ENCODE results near the gene HACD4. TPM values are rescaled to one million over a fixed set of nuclear protein-coding genes. Genes with fewer than 3 reads are reported as not detected.

Gene HACD4
- total and polyA plus RNA-seq, 9 of the 15 experiments (the other 6 are each of a cell fraction or from before 2014, with no cell fraction given), result 0.02 TPM; not detected in 8

DNA sequence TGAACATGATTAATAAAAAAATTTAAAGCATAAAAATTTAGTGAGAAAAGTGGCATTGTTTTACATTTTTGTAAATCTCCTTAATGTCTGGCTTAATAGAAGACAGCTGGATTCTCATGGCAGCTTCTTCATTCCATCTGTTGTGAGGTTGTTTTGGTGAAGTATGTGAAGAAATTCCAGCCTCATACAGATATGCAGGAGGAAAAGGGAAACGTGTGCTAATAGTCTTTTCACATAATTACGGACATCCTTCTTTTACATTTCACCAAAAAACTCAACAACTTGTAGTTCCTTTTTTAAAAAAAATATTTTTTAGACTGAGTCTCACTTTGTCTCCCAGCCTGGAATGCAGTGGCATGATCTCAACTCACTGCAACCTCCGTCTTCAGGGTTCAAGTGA, 46.9 kb downstream of the HACD4 start:
- TF ChIP-seq ATF7 (IDR thresholded peaks at IDR 0.05) (no peak), BRD9 (IDR thresholded peaks at IDR 0.05; ENCODE audit: low read depth, partially characterized antibody) (no peak), ZNF12 (CRISPR knock-in tag; IDR thresholded peaks at IDR 0.05) (no peak), CXXC5 (CRISPR knock-in tag; IDR thresholded peaks at IDR 0.05) (no peak), CREB1 (IDR thresholded peaks at IDR 0.05) (no peak), CREB1 (CRISPR knock-in tag; IDR thresholded peaks at IDR 0.05) (no peak), ATF1 (CRISPR knock-in tag; IDR thresholded peaks at IDR 0.05) (no peak), ATF1 (tag; IDR thresholded peaks at IDR 0.05) (no peak), CEBPB (tag; IDR thresholded peaks at IDR 0.05) (no peak), XRCC3 (IDR thresholded peaks at IDR 0.05) (no peak), ZNF124 (CRISPR knock-in tag; IDR thresholded peaks at IDR 0.05) (no peak), HMG20A (CRISPR knock-in tag; conservative IDR thresholded peaks at IDR 0.05) (no peak), GABPB2 (CRISPR knock-in tag; conservative IDR thresholded peaks at IDR 0.05) (no peak)
- TF ChIP-seq, protein P1, sequence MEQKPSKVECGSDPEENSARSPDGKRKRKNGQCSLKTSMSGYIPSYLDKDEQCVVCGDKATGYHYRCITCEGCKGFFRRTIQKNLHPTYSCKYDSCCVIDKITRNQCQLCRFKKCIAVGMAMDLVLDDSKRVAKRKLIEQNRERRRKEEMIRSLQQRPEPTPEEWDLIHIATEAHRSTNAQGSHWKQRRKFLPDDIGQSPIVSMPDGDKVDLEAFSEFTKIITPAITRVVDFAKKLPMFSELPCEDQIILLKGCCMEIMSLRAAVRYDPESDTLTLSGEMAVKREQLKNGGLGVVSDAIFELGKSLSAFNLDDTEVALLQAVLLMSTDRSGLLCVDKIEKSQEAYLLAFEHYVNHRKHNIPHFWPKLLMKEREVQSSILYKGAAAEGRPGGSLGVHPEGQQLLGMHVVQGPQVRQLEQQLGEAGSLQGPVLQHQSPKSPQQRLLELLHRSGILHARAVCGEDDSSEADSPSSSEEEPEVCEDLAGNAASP (IDR thresholded peaks at IDR 0.05), result no peak
- TF ChIP-seq, protein P2, sequence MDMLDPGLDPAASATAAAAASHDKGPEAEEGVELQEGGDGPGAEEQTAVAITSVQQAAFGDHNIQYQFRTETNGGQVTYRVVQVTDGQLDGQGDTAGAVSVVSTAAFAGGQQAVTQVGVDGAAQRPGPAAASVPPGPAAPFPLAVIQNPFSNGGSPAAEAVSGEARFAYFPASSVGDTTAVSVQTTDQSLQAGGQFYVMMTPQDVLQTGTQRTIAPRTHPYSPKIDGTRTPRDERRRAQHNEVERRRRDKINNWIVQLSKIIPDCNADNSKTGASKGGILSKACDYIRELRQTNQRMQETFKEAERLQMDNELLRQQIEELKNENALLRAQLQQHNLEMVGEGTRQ (CRISPR knock-in tag; IDR thresholded peaks at IDR 0.05), result no peak
- TF ChIP-seq, protein P3, sequence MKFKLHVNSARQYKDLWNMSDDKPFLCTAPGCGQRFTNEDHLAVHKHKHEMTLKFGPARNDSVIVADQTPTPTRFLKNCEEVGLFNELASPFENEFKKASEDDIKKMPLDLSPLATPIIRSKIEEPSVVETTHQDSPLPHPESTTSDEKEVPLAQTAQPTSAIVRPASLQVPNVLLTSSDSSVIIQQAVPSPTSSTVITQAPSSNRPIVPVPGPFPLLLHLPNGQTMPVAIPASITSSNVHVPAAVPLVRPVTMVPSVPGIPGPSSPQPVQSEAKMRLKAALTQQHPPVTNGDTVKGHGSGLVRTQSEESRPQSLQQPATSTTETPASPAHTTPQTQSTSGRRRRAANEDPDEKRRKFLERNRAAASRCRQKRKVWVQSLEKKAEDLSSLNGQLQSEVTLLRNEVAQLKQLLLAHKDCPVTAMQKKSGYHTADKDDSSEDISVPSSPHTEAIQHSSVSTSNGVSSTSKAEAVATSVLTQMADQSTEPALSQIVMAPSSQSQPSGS (CRISPR knock-in tag; IDR thresholded peaks at IDR 0.05), result no peak
- in situ Hi-C loops (cut with MboI) (no loop called here), intact Hi-C loops (cut with micrococcal nuclease) (no loop called here)
- H3K9ac ChIP-seq (ENCODE audit: insufficient read depth in 1 of 2, low read depth in 2 of 2, low read length in 2 of 2), result no peak overlapping the region
- no peaks in the 10 kb centered on the region for H4K20me1 ChIP-seq (replicated peaks; ENCODE audit: control insufficient read depth, insufficient read depth, low read length)
- no peak overlapping the region for H3K27ac ChIP-seq (ENCODE audit: extremely low read depth, low read depth, low read length)
- no peaks in the 10 kb centered on the region for H3K9me3 ChIP-seq (replicated peaks; ENCODE audit: control insufficient read depth, insufficient read depth, low read depth, low read length)
- POLR2A ChIA-PET, result no interaction called here
- no peaks in the 10 kb centered on the region for H3K9me1 ChIP-seq (ENCODE audit: control insufficient read depth, insufficient read depth, low read length)
- DNase-seq (ENCODE audit: extremely low read depth in 1 of 4, low spot score in 3 of 4) (no peak), FAIRE-seq (no peak), ATAC-seq (no peak)
- H3K79me2 ChIP-seq (ENCODE audit: control insufficient read depth, insufficient read depth, low read length), result no peaks in the 10 kb centered on the region
- no peak overlapping the region for H3K4me3 ChIP-seq
- no peaks in the 10 kb centered on the region for H3K27me3 ChIP-seq (ENCODE audit: control insufficient read depth in 2 of 2, insufficient read depth in 2 of 2, low read length in 2 of 2)
- no peak overlapping the region for H2AFZ ChIP-seq (ENCODE audit: low read depth, low read length)
- CTCF ChIA-PET (ENCODE audit: low intra/inter-chr PET ratio), result no interaction called here
- BruUV-seq (replicated peaks), result no TSS peak
- H3K36me3 ChIP-seq (ENCODE audit: control insufficient read depth, insufficient read depth, low read length), result no peaks in the 10 kb centered on the region
- WGBS (ENCODE audit: insufficient coverage, low coverage, missing lambda C conversion rate), result no CpG with 5 or more reads among the region's 3 CpGs
- no peaks in the 10 kb centered on the region for H3K4me1 ChIP-seq (replicated peaks in 1 of 2; ENCODE audit: control insufficient read depth in 2 of 2, insufficient read depth in 2 of 2, low read length in 2 of 2)
- H3K4me2 ChIP-seq (ENCODE audit: insufficient read depth, low read length), result no peak overlapping the region
